HG02852 (cell line): ENCODE data around the gene TDRD9.

ENCODE experiments used
- ATAC-seq: cut with Tn5 transposase; IDR thresholded peaks from one replicate; pipeline ENCODE4 v1.9.1; 2021; ENCODE audit warnings: mild to moderate bottlenecking, moderate library complexity; ENCODE audit not compliant: unreplicated experiment

The TDRD9 gene

DNA sequence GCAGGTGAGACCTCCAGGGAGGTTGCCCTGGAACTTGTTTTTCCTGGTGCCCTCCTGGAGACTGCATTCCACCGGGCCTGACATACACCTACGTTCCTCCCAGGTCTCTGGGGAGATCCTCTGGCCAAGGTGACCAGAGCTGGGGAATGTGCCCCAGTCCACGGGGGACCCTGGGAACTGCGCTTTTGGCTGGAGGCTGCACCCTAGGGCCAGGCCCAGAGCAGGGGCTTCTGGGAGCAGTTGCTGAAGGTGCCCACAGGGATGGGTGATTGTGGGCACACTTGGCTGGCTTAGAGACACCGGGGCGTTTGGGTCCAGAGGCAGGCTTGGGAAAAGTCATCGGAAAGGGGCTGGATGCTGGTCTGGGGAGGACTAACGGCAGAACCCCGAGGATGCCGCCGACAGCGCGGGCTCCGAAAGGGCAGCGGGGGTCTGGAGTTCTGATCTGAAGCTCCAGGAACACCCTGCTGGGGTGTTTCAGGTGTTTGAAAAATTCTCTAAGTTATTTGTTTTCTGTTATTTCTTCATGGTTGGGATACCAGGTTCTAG lies 36.5 kb upstream of the TDRD9 start:
- no peak for ATAC-seq

DNA sequence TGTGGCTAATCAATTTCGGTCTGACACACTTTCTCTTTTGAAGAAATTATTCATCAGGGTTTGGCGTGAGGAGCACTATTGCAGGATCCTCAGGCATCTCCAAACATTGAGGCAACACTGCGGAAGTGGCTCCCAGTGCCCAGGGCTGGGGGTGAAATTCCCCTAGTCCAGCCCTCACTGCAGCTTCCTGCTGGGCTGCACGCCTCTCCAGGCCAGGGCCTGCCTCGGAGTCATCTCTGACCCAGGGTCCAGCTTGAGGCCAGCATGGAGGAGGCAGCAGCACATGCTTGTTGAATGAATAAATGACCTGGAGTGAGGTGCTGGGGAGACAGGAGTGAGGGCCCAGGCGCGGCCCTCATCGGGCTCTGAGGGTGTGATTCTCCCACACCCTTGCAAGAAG lies 36.0 kb upstream of the TDRD9 start:
- no peak for ATAC-seq

DNA sequence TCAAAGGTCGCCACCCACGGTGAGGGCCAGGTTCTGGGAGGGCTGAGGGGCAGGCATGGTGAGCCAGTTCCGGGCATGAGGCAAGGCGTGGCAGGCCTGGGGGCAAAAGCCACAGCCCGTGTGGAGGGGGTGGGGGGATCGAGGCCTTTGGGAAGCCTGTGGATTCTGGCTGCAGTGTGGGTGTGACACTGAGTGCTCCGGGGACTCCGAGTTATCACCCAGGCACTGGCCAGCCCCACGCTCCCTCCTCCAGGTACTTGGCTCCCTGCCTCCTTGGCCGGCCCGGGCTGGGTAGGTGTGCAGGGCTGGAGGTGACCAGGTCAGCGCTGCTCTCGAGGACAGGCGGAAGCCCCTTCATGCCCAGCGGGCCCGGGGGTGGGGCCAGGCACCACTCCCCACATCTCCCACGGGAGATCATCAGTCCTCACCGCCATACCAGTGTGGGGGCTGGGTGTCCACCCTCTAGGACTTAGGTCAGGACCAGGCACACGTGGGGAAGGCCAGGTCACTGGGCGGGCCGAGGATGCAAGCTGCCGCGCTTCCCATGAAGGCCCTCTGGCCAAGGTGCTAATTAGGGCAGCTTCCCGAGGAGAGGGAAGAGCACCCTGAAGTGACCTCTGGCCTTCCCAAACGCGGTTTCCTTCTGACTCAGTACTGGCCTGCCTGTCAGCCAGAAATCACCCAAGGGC lies 34.1 kb upstream of the TDRD9 start:
- no peak for ATAC-seq

DNA sequence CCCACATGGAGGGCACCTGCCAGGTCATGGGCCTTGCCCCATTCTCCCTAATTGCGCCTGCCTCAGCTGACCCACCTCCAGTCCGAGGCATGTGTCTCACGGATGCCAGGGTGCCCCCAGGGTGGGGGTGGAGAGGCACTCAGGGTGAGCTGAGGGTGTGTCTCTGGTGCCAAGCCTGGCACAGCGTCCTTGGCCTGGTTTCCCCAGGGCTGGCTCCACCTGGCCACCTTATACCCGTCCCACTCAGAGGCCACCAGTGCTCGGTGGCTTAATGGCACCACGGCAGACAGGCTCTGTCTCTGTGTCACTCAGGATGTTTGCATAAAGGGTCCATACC lies 33.6 kb upstream of the TDRD9 start:
- ATAC-seq = no peak

DNA sequence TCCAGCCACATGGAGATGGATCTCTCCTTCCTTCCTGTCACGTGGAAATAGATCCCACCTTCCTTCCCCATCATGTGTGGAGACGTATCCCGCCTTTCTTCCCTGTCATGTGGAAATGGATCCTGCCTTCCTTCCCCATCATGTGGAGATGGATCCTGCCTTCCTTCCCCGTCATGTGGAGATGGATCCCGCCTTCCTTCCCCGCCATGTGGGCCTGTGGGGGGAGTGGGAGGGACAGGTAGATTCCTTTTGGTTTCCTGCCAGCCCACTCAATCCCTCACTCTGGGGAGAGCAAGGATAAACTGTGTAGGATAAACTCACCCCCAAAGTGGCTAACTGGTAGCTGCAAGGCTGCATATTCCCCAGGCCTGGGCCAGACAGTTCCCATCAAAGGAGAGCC lies 31.7 kb upstream of the TDRD9 start:
- no peak for ATAC-seq

DNA sequence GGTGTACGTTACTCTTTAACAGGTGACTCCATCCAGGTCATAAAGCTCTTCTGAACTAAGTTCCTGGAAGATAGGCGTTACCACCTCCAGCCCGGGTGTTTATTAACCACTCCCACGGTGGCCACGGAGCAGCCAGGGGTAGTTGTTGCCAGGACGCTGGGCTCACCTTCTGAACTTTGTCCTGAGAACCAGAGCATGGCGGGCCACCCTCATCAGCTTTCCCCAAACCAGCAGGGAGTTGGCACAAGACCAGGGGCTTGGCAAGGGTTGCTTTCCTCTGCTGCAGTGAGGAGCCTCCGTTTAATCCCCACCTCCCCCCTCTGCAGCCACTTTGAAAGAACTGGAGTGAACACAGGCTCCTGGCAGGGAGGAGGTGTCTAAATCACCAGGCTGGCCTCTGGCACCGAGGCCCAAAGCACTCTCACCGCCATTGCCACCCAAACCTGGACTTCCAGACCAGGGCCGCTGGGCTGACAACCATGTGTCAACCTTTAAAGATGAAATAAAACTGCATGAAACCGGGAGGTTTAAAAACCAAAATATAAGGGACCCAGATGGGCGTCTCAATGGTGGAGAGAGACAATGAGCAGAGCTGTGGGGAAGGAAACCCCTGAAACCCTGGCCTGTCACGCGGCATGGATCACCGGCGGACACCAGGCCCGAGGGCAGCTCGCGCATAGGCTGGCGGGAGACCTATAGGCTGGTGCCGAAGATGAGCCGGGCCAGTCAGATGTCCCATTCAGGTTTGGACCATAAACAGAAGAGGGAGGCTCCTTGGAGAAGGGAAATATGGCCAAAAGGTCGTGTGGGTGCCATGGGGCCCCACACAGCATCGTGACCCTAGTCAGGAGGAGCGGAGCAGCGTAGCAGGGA lies 30.9 kb upstream of the TDRD9 start:
- ATAC-seq = no peak

DNA sequence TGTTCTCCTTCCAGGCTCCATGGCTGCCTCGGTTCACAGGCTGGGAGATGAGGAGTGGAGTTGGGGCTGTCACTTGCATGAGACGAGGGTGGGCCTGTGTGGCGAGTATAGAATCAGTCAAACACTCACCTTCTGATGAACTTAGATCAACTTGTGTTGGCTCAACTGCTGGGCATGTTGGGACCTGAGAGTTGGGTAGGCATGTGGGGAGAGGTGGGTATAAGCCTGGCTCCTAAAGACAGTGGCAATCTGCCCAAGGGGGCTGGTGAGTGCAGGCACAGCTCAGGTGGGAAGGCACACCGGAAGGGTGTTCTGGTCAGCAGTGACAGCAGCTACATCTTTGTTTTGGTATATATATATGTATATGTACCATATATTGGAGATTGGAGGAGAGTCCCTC lies 30.1 kb upstream of the TDRD9 start:
- no peak for ATAC-seq

DNA sequence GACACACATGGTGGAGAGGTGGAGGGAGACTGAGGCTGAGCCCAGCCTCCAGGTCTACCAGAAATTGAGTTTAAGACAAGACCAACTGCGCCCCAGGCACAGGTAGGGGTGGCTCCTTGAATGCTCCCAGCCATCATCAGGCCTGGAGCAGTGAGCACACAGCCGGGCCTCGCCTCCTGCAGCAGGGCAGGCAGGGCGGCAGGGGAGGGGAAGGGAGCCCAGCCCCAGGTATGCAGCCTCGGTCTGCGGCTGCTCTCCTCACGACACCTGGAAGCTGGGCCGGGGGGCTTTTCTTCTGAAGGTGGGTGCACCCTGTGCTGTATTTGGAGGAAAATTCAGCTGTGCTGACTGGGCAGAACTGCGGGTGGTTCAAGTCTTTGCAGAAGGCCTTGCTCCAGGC lies 29.5 kb upstream of the TDRD9 start:
- no peak for ATAC-seq

DNA sequence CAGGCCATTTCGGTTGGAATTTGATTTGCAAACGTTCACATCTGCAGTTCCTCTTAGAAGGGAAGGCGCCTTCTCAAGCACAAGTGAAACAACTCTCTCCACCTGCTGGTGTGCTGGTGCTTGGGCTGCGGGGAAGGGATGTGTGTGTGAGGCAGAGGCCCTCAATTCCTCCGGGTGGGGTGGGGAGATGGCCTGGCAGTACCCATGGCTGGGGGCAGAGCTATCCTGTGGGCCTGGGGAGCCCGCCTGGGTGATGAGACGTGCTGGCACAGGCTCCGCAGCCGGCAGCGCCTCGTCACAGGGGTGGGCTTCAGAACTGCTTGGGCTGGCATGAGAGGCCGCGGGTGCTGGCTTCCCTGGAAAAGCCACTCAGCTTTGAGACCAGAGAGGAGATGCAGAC lies 28.9 kb upstream of the TDRD9 start:
- no peak for ATAC-seq

DNA sequence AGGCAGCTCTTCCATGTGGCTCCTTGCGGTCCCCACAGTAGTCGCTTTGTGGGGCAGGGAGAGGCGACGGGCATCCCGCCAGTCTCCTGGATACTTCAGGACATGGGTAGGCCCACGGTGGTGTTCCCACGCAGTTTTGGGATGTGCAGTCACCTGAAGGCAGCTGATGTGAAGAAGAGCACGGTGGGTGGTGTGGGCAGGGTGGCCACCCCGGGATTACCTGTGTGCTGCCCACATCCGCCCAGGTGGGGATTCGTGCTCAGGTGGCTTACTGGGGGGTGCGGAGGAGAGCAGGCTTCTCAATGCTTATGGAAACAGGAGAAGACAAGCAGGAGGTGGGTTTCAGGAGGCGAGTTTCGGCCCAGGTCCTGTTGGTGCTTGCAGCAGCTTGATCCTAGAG lies 28.4 kb upstream of the TDRD9 start:
- no peak for ATAC-seq

DNA sequence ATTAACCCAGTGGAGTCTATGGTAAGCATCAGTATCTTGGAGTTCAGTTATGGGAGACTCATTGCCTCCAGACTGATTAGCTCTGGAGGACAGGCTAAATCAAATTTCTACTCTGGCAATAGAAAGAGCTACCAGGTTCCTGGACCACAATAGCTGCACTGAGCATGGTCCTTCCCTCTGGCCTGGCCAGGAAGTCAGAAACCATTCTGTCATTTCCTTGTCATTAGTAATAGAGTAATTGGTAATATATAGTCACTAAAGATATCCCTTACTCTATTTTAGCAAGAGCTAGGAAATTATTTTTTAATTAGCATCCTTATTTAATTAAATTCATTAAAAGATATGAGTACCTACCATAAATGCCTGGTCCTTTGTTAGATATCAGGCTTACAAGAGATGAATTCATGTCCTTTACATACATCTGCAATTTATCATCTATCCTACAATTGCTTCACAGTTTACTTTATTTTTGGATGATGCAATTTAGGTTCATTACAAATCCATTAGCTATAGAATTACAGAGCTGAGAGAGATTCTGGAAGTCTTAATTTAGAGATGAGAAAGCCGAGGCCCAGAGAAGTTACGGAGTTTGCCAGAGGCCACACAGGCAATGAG lies 23.7 kb upstream of the TDRD9 start:
- ATAC-seq = no peak

DNA sequence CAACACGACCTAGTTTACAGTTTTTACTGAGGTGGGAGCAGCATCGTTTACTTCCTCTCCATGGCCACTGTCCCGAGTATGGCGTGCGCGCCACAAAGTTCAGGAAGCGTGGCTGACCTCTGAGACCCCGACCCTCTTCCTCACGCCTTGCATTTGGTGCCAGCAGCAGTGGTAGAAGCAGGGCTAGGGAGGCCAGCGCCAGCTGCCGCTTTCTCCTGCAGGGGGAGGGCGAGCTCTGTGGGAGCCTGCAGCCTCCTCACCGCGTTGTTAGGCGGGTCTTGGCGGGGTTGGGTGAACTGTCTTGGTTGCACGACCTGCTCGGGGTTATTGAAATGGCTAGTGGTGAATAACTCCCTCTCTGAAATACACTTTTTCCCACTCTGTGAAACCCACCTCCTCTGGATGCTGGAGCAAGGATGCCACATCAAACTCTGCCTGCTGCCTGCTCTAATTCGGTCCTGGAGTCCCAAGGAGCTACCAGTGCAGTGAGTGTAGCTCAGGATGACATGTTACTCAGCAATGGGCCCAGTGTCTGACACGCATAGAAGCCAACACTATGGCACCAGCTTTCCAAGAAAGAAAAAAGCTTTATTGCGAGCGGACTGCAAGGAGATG lies 22.3 kb upstream of the TDRD9 start:
- no peak for ATAC-seq

DNA sequence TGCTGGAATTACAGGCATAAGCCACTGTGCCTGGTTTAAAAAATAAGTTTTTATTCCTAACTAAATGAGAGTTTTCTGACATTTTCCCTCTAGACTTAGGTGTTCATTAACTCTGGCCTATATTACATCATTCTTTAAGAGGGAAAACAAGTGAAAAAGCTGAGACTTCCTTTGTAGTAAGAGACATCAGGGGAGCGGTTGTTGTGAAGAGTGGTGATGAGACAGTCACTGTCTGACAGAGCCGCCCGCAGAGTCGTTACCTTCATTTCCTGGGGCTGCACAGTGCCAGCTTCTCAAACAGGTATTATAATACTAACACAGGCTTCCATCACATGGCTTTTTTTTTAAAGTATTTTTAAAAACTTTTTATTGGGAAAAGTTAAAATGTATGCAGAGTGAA lies 19.7 kb upstream of the TDRD9 start:
- no peak for ATAC-seq

DNA sequence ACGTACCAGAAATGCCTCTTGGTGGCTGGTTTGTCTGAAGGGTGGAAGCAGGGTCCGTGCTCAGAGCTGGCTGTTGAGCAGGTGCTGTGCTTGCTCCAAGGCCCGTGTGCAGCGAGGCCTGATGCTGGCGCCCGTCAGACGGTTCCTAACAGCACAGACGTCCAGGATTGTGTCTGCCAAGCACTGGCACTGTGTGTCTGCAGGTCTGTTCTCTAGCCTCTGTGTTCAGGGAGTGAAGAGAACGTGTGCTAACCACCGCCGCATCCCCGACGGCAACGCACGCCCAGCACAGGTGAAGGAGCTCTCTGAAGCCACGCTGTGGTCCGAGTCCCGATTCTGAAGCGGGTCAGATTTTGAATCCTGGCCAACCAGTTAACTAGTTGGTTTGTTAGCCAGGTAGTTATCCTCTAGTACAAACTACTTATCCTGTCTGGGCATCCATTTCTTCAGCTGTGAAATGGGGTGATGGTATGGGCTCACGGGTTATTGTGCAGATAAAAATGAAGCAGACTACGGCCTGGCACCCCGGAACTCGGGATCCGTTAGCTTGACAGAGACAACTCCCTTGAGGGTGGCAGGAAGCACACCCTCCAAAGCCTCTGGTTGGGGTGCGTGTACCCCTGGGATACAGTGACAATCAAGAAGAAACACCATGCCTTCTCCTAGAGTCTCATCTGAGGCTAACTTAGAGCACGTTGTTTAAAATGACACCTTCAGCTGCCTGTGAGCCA lies 18.6 kb upstream of the TDRD9 start:
- ATAC-seq = no peak

DNA sequence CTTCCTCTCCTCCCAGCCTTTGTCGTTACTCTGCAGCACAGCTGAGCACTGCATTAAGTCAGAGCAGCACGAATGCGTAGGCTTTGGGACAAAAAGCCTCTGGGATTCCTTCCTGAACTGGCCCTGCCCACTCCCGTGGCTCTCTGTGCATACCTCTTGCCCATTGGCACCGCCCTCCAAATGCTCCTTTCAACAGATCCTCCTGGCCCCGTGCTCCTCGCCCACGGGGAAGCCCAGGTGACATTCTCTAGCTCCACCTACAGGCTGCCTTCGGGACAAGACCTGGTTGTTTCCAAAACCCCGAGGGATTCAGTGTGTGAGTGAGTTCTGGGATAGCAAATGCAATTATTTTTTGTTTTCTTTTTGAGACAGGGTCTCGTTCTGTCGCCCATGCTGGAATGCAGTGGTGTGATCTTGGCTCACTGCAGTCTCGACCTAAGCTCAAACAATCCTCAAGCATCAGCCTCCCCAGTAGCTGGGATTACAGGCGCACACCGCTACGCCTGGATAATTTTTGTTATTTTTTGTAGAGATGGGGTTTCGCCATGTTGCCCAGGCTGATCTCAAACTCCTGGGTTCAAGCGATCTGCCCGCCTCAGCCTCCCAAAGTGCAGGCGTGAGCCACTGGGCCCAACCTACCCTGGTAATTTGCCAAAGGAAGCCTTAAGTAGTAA lies 17.9 kb upstream of the TDRD9 start:
- ATAC-seq = no peak

DNA sequence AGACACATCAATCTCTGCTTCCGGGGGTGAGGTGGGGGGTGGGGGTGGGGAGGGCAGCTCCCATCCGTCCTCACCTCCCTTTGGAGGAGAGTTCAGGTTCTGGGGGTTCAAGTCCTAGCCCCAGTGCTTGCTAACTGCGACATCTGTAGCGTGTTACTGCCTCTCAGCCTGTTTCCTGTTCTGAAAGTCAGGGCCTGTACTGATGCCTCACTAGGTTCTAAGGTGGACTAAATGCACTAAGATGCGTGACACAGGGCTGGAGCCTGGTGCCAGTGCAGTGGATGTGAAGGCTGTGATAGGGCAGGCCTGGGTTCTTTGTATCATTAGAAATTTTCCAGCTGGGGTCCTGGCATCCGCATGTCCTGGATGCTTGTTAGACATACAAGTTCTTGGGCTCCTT lies 17.3 kb upstream of the TDRD9 start:
- ATAC-seq = no peak

DNA sequence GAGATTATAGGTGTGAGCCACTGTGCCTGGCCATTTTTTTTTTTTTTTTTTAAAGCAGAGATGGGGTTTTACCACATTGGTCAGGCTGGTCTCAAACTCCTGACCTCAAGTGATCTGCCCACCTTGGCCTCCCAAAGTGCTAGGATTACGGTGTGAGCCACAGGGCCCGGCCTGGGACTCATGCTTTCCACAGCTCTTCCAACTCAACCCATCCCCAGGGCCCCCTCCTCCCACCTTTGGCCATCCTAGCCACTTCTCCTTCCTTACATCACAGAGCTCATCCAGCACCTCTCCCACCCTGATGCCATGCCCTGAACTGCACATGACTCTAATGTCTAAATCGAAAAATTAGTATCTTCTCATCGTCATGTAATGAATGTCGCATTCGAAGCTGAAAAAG lies 12.6 kb upstream of the TDRD9 start:
- ATAC-seq = no peak

DNA sequence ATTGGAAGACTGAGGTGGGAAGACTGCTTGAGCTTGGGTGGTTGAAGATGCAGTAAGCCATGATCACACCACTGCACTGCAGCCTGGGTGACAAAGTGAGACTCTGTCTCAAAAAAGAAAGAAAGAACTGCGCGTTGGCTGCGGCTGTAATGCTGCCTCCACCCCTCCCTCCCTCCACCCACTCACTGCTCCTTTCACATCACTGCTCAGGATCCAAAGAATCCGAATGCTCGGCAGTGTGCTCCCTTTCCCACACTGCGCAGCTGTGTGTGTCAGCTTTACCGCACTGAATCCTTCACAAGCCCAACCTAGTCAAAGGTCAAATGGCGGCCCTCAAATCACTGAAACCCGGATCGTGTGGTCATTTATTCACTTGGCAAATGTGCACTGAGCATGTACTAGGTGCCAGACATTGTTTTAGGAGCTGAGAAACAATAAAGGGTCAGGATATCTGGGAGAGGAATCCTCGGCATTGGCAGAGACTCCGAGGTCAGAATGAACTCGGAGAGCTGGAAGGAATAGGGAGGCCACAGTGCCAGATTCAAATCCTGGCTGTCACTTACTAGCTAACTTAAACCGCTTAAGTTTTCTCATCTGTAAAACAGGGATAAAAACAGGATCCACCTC lies 11.5 kb upstream of the TDRD9 start:
- ATAC-seq = no peak

DNA sequence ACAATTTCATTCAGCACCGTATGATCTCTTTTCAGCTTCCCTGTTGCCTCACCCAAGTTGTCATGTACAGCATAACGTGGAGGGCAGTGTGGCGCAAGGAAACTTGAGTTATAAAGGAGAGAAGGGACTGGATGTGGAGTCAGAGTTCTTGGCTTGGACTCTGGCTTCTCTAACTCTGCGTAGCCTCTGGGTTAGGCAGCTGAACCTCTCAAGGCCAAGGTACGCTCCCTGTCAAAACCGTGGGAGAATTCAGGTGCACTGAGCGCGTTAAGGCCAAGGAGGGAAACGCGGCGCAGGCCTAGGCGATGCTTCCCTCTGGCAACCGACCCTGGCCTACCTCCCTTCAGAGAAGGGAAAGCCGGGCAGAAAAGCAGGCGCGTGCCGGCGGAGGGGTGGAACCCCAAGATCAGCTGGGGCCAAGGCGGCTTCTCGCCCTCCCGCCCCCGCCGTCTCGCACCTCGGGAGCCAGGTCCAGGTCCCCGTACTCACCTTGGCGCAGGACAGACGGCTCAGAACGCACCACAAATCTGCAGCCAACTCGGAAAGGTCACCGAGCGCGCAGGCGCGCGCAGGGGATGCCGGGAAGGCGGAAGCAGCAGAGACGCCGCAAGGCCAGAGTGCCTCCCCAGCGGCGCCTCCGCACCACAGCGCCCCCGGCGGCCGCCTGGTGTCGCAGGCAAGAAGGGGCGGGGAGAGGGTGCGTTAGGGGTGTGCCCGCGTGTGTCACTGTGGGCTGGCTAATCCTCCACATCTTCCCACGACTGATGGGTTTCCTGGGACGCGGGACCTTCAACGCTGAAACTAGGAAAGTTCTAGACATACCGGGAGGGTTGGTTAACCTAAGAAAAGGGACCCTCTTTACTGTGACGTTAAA lies 7.0 kb upstream of the TDRD9 start:
- ATAC-seq = peak; percentile 92
